ENCODE data around the gene EGR1.
A peak's percentile ranks its signal among the peaks of the same experiment; 100 is the strongest.

EGR1 gene

DNA sequence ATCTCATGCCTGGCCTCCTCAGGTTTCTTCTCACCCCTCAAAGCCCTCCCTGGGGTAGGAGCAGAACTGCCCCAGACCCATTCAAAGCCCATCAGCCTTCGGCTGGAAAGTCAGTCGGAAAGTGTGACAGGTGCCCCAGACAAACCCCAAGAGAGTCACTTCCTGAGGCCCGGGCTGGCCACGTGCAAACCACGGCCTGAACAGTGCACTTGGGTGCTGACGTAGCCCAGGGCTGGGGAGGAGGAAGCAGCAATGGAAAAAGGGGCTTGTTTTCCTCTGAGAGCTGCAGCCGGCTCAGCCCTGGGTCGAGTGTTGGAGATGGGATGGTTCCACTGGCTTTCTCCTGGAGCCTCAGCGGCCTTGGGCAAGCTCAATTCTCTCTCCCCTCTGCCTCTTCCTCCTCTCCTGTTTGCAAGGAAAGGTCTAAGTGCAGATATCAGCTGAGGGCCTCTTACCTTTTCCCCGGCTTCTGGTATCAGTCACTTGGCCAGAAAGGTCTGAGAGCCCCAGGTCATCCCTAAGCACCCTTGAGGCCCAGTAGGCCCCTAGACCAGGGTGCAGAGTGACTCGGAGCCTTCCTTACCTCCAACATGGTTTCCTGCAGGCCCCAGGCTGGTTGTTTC is 5.9 kb upstream of the EGR1 start:
- Histone ChIP-seq H3K4me1 (ENCODE audit: insufficient read depth, low read length) (peaks cover 24% of the 10 kb centered on the region), H3K4me3 (ENCODE audit: low read length) (no peak overlapping the region), H3K9me3 (ENCODE audit: low read length) (no peaks in the 10 kb centered on the region), H3K36me3 (ENCODE audit: insufficient read depth, low read length) (no peaks in the 10 kb centered on the region), H3K27me3 (ENCODE audit: insufficient read depth, low read length) (no peaks in the 10 kb centered on the region), H2AFZ (ENCODE audit: low read depth, low read length) (no peak overlapping the region)

DNA sequence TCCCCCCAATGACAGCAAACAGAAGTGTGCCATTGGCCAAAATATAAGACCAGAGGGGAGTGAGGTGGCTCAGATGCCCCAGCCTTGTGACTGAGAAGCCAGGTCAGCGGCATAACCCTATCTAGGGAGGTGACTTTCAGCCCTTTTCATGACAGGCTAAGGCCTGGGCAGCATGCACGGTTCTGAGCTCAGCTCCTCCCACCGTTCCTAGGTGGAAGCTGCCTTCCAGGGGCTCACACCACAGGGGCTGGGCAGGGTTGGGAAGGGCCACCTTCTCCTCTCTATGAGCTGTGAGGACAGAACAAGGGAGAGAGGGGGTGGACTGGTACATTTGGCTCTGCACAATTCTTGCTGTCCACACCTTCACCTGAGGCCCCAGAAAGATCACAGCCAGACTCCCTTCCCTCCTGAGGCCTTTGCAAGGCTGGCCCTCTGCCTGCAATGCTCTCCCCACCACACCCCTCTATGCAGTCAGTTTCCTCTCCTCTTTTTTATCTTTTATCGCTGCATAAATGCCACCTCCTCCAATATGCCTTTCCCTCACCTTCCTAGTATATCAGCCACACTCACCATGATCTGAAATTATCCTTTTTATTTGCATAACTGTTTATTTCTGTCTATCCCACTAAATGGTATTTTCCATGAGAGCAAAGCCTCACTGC is 5.1 kb upstream of the EGR1 start:
- H3K27me3 ChIP-seq (ENCODE audit: insufficient read depth, low read length): no peaks in the 10 kb centered on the region
- no peaks in the 10 kb centered on the region for H3K9me3 ChIP-seq (ENCODE audit: low read length)
- H3K4me1 ChIP-seq (ENCODE audit: insufficient read depth, low read length): peaks cover 19% of the 10 kb centered on the region
- H3K36me3 ChIP-seq (ENCODE audit: insufficient read depth, low read length): no peaks in the 10 kb centered on the region
- no peak overlapping the region for H2AFZ ChIP-seq (ENCODE audit: low read depth, low read length)
- H3K4me3 ChIP-seq (ENCODE audit: low read length): no peak overlapping the region

DNA sequence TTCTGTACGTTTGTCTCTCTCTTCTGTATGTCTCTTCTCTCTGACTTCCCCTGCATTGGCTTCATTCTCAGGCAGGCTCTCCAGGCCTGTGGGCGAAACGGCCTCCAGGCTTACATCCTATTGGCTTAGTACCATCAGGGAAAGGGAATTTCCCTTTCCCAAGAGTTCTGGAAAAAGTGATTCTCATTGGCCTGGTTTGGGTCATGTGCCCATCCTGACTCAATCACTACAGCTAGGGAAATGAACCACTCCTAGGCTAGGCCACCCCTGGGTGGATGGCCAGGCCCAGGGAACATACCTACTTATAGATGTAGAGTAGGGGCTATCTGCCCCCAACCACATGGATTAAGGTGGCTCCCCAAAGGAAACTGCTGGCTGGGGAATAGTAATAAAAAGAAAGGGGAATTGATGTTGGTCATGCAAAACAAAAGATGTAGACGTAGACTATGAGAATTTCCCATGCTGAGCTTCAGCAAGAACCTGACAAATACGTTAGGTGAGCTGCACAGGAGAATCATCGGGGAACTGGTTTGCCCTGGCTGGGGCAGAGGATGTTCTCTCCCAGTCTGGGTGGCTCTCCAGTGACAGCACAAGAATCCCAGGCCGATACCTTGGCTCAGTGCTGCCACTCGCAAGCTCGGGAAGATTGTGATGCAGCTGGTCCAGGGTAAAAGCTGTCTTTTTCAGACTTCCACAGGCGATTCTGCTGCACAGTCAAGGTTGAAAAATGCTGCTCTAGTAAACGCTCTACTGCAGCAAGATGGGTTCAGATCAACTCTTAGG is 3.7 kb upstream of the EGR1 start:
- Histone ChIP-seq H3K4me3 (ENCODE audit: low read length) (no peak overlapping the region), H3K4me1 (ENCODE audit: insufficient read depth, low read length) (peaks cover 23% of the 10 kb centered on the region), H3K36me3 (ENCODE audit: insufficient read depth, low read length) (no peaks in the 10 kb centered on the region), H3K27me3 (ENCODE audit: insufficient read depth, low read length) (no peaks in the 10 kb centered on the region), H3K9me3 (ENCODE audit: low read length) (no peaks in the 10 kb centered on the region), H2AFZ (ENCODE audit: low read depth, low read length) (no peak overlapping the region)

DNA sequence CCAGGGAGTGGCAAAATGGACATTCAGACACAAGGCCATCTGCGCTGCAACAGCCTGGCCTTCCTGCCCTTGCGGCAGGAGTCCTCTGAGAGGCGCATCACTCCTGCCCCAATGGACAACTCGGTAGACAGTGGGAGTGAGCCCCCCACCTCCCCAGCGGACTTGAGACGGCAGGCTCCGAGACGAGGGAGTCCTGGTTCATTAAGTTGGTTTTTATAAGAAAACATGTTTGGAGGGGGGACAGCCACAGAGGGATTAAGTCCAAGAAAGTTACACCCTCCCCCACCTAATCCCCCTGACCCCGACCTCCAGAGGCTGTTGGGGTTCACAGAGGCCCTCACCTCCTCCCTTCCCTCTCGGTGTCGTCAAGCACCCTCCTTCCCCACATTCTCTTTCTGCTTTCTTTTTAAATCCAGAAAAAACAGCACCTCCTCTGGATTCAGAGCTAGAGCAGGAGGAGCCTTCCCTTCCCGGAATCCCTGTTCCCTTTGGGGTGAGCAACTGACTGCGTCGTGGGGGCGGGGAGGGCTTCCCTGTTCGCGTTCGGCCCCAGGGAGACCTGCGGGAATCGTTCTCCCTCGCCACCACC is 1.8 kb upstream of the EGR1 start:
- peak overlapping the region; percentile 42 for H2AFZ ChIP-seq (ENCODE audit: low read depth, low read length)
- H3K4me1 ChIP-seq (ENCODE audit: insufficient read depth, low read length): peaks cover 20% of the 10 kb centered on the region

DNA sequence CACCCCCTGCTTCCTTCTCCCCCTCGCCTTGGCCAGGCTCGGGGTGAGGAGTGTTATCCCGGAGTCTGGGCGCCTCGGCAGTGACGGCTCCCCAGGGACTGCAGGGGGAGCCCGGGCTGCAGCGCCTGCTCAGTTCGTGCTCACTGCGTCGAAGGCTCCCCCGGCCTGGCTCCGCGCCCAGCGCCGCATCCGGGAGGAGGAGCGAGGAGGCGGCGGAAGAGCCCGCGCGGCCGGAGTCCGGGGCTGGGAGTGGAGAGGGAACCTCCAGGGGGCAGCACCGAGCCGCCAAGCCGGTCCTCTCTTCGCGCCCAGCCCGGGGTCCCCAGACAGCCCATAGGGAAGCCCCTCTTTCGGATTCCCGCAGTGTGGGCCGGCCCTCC is 1.3 kb upstream of the EGR1 start:
- Histone ChIP-seq H3K4me3 (ENCODE audit: low read length) (peak overlapping the region; percentile 90), H2AFZ (ENCODE audit: low read depth, low read length) (peak overlapping the region; percentile 93), H3K27me3 (ENCODE audit: insufficient read depth, low read length) (no peaks in the 10 kb centered on the region), H3K4me1 (ENCODE audit: insufficient read depth, low read length) (peaks cover 18% of the 10 kb centered on the region), H3K36me3 (ENCODE audit: insufficient read depth, low read length) (no peaks in the 10 kb centered on the region), H3K9me3 (ENCODE audit: low read length) (no peaks in the 10 kb centered on the region)

More for the DNA sequence above, 1.8 kb upstream of the EGR1 start:
- Histone ChIP-seq H3K4me3 (ENCODE audit: low read length) (peak overlapping the region; percentile 90), H3K9me3 (ENCODE audit: low read length) (no peaks in the 10 kb centered on the region), H3K36me3 (ENCODE audit: insufficient read depth, low read length) (no peaks in the 10 kb centered on the region), H3K27me3 (ENCODE audit: insufficient read depth, low read length) (no peaks in the 10 kb centered on the region)

DNA sequence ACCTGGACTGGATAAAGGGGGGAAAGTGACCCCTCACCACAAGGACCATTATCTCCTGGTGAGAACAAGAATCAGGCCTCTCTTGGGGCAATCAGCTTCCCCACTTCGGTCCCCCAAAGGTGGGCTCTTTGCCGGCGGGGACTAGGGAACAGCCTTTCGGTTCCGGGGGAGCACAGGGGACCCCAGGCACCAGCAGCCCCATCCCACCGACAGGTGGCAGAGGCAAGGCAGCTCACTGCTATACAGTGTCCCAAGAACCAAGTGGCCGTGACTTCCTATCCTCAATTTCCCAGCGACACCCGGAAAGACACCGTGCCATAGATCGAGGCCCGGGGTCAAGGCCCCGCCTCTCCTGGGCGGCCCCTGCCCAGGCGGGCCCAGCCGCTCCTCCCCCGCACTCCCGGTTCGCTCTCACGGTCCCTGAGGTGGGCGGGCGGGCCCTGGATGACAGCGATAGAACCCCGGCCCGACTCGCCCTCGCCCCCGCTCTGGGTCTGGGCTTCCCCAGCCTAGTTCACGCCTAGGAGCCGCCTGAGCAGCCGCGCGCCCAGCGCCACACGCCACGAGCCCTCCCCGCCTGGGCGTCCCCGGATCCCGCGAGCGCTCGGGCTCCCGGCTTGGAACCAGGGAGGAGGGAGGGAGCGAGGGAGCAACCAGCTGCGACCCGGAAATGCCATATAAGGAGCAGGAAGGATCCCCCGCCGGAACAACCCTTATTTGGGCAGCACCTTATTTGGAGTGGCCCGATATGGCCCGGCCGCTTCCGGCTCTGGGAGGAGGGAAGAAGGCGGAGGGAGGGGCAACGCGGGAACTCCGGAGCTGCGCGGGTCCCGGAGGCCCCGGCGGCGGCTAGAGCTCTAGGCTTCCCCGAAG is 655 bp upstream of the EGR1 start:
- Histone ChIP-seq H3K4me1 (ENCODE audit: insufficient read depth, low read length) (peaks cover 18% of the 10 kb centered on the region), H3K36me3 (ENCODE audit: insufficient read depth, low read length) (no peaks in the 10 kb centered on the region), H3K27me3 (ENCODE audit: insufficient read depth, low read length) (no peaks in the 10 kb centered on the region), H2AFZ (ENCODE audit: low read depth, low read length) (peak overlapping the region; percentile 93), H3K4me3 (ENCODE audit: low read length) (peak overlapping the region; percentile 90), H3K9me3 (ENCODE audit: low read length) (no peaks in the 10 kb centered on the region)

DNA sequence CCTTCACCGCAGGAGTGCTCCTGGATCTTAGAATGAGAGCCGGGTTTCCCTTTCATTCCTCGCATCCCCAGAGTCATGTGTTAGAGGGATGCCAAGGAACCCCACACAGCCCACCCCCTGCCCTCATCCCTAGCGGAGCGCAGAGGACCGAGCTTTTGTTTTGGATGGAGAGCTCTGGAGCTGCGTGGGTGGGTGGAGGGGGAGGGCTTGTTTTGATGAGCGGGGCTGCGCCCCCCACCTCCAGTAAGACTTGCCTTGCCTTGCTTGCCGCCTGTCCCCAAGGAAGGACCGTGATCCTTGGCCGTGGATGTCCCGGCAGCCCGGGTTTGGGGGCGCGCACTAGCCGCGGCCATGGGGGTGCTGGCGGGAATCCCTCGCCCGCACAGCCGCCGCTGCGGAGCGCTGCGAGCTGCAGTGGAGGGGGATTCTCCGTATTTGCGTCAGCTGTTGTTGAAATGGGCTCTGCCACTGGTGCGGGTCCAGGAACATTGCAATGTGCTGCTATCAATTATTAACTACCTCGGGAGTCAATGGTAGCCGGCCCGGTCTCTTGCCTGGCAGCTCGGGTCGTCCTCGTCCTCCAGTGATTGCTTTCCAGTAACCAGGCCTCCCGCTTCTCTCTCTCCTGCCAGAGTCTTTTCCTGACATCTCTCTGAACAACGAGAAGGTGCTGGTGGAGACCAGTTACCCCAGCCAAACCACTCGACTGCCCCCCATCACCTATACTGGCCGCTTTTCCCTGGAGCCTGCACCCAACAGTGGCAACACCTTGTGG is 1.0 kb downstream of the EGR1 start:
- no peaks in the 10 kb centered on the region for H3K27me3 ChIP-seq (ENCODE audit: insufficient read depth, low read length)
- peak overlapping the region; percentile 90 for H3K4me3 ChIP-seq (ENCODE audit: low read length)
- H3K4me1 ChIP-seq (ENCODE audit: insufficient read depth, low read length): peaks cover 18% of the 10 kb centered on the region
- H3K36me3 ChIP-seq (ENCODE audit: insufficient read depth, low read length): no peaks in the 10 kb centered on the region
- no peaks in the 10 kb centered on the region for H3K9me3 ChIP-seq (ENCODE audit: low read length)
- no peak overlapping the region for H2AFZ ChIP-seq (ENCODE audit: low read depth, low read length)

DNA sequence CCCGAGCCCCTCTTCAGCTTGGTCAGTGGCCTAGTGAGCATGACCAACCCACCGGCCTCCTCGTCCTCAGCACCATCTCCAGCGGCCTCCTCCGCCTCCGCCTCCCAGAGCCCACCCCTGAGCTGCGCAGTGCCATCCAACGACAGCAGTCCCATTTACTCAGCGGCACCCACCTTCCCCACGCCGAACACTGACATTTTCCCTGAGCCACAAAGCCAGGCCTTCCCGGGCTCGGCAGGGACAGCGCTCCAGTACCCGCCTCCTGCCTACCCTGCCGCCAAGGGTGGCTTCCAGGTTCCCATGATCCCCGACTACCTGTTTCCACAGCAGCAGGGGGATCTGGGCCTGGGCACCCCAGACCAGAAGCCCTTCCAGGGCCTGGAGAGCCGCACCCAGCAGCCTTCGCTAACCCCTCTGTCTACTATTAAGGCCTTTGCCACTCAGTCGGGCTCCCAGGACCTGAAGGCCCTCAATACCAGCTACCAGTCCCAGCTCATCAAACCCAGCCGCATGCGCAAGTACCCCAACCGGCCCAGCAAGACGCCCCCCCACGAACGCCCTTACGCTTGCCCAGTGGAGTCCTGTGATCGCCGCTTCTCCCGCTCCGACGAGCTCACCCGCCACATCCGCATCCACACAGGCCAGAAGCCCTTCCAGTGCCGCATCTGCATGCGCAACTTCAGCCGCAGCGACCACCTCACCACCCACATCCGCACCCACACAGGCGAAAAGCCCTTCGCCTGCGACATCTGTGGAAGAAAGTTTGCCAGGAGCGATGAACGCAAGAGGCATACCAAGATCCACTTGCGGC is 1.8 kb downstream of the EGR1 start:
- H2AFZ ChIP-seq (ENCODE audit: low read depth, low read length): no peak overlapping the region
- no peaks in the 10 kb centered on the region for H3K36me3 ChIP-seq (ENCODE audit: insufficient read depth, low read length)
- H3K9me3 ChIP-seq (ENCODE audit: low read length): no peaks in the 10 kb centered on the region
- H3K4me3 ChIP-seq (ENCODE audit: low read length): peak overlapping the region; percentile 90
- H3K4me1 ChIP-seq (ENCODE audit: insufficient read depth, low read length): peaks cover 18% of the 10 kb centered on the region
- H3K27me3 ChIP-seq (ENCODE audit: insufficient read depth, low read length): no peaks in the 10 kb centered on the region

DNA sequence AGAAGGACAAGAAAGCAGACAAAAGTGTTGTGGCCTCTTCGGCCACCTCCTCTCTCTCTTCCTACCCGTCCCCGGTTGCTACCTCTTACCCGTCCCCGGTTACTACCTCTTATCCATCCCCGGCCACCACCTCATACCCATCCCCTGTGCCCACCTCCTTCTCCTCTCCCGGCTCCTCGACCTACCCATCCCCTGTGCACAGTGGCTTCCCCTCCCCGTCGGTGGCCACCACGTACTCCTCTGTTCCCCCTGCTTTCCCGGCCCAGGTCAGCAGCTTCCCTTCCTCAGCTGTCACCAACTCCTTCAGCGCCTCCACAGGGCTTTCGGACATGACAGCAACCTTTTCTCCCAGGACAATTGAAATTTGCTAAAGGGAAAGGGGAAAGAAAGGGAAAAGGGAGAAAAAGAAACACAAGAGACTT is 2.4 kb downstream of the EGR1 start:
- H3K36me3 ChIP-seq (ENCODE audit: insufficient read depth, low read length): no peaks in the 10 kb centered on the region
- no peaks in the 10 kb centered on the region for H3K9me3 ChIP-seq (ENCODE audit: low read length)
- H3K4me1 ChIP-seq (ENCODE audit: insufficient read depth, low read length): peaks cover 18% of the 10 kb centered on the region
- no peak overlapping the region for H3K4me3 ChIP-seq (ENCODE audit: low read length)
- no peaks in the 10 kb centered on the region for H3K27me3 ChIP-seq (ENCODE audit: insufficient read depth, low read length)
- H2AFZ ChIP-seq (ENCODE audit: low read depth, low read length): no peak overlapping the region

DNA sequence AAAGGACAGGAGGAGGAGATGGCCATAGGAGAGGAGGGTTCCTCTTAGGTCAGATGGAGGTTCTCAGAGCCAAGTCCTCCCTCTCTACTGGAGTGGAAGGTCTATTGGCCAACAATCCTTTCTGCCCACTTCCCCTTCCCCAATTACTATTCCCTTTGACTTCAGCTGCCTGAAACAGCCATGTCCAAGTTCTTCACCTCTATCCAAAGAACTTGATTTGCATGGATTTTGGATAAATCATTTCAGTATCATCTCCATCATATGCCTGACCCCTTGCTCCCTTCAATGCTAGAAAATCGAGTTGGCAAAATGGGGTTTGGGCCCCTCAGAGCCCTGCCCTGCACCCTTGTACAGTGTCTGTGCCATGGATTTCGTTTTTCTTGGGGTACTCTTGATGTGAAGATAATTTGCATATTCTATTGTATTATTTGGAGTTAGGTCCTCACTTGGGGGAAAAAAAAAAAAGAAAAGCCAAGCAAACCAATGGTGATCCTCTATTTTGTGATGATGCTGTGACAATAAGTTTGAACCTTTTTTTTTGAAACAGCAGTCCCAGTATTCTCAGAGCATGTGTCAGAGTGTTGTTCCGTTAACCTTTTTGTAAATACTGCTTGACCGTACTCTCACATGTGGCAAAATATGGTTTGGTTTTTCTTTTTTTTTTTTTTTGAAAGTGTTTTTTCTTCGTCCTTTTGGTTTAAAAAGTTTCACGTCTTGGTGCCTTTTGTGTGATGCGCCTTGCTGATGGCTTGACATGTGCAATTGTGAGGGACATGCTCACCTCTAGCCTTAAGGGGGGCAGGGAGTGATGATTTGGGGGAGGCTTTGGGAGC is 3.1 kb downstream of the EGR1 start:
- Histone ChIP-seq H3K9me3 (ENCODE audit: low read length) (no peaks in the 10 kb centered on the region), H3K4me1 (ENCODE audit: insufficient read depth, low read length) (peaks cover 16% of the 10 kb centered on the region), H2AFZ (ENCODE audit: low read depth, low read length) (no peak overlapping the region), H3K4me3 (ENCODE audit: low read length) (no peak overlapping the region), H3K27me3 (ENCODE audit: insufficient read depth, low read length) (no peaks in the 10 kb centered on the region), H3K36me3 (ENCODE audit: insufficient read depth, low read length) (no peaks in the 10 kb centered on the region)

DNA sequence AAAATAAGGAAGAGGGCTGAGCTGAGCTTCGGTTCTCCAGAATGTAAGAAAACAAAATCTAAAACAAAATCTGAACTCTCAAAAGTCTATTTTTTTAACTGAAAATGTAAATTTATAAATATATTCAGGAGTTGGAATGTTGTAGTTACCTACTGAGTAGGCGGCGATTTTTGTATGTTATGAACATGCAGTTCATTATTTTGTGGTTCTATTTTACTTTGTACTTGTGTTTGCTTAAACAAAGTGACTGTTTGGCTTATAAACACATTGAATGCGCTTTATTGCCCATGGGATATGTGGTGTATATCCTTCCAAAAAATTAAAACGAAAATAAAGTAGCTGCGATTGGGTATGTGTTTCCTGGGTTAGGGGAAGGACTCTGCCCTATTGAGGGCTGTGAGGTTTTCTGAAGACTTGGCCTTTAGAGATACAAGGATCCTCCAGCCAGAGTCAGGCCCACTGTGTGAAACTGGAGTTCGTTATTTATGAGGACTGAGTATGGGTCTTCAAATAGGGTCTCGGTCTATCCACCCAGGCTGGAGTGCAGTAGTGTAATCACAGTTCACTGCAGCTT is 3.8 kb downstream of the EGR1 start:
- H3K4me3 ChIP-seq (ENCODE audit: low read length): no peak overlapping the region
- no peak overlapping the region for H2AFZ ChIP-seq (ENCODE audit: low read depth, low read length)

More for the DNA sequence above, 3.8 kb downstream of the EGR1 start:
- Histone ChIP-seq H3K9me3 (ENCODE audit: low read length) (no peaks in the 10 kb centered on the region), H3K27me3 (ENCODE audit: insufficient read depth, low read length) (no peaks in the 10 kb centered on the region), H3K36me3 (ENCODE audit: insufficient read depth, low read length) (no peaks in the 10 kb centered on the region), H3K4me1 (ENCODE audit: insufficient read depth, low read length) (peaks cover 12% of the 10 kb centered on the region)
